GM12892 (cell line): ENCODE data around the gene TENT4B.

Source experiments
- POLR2A ChIP-seq: IDR thresholded peaks from 2 replicates; pipeline ENCODE4 v1.6.1; 2011; ENCODE audit warnings: low read depth, low read length, control low read depth
- POLR2AphosphoS5 ChIP-seq: IDR thresholded peaks from 2 replicates; pipeline ENCODE4 v1.6.1; 2011; ENCODE audit warnings: low read depth, low read length, control low read depth
- TAF1 ChIP-seq: IDR thresholded peaks from 2 replicates; pipeline ENCODE4 v1.6.1; 2011; ENCODE audit warnings: low read depth, mild to moderate bottlenecking, control low read depth, low read length, borderline replicate concordance

GRCh38 chr16:50247123-50247905 lies 94.2 kb downstream of the TENT4B start:
- TF ChIP-seq TAF1: no peak
- no peak for TF ChIP-seq POLR2A
- TF ChIP-seq POLR2AphosphoS5: no peak
